Activated T-helper 1 cell treated with anti-CD3 and anti-CD28 coated beads, Interleukin-12 subunit alpha, Interleukin-12 subunit beta, Interleukin-2, Interleukin-4 antibody, amounts not matched to agents 30 ng/mL and 10 ng/mL and 1 ng/mL, durations not matched to agents 14 hours and 24 hours and 36 hours (primary cell): ENCODE data around the gene ASIC4. TPM values are rescaled to one million over a fixed set of nuclear protein-coding genes. Genes with fewer than 3 reads are reported as not detected.

Source experiments
- DNase-seq: peaks from one replicate; pipeline ENCODE4 v3.0.0; 2021; ENCODE audit warnings: low spot score
- H3K27ac Mint-ChIP-seq: one replicate; pipeline ENCODE4 v1.8.0; 2021; ENCODE audit warnings: mild to moderate bottlenecking, mixed read lengths
- H3K27me3 Mint-ChIP-seq: one replicate; pipeline ENCODE4 v1.8.0; 2022; ENCODE audit warnings: mild to moderate bottlenecking, moderate library complexity, mixed read lengths; ENCODE audit not compliant: insufficient read depth
- H3K36me3 Mint-ChIP-seq: one replicate; pipeline ENCODE4 v1.8.0; 2021; ENCODE audit warnings: low read depth, mixed read lengths
- H3K4me1 Mint-ChIP-seq: one replicate; pipeline ENCODE4 v1.8.0; 2021; ENCODE audit warnings: low read depth, mixed read lengths
- H3K4me3 Mint-ChIP-seq: one replicate; pipeline ENCODE4 v1.8.0; 2021; ENCODE audit warnings: mild to moderate bottlenecking, moderate library complexity, mixed read lengths
- H3K9me3 Mint-ChIP-seq: one replicate; pipeline ENCODE4 v1.8.0; 2021; ENCODE audit warnings: mixed read lengths
- intact Hi-C: fragments of 100-400 bp; cut with micrococcal nuclease; formaldehyde crosslinking; loops from one replicate; pipeline ENCODE4 v1.15.1; 2024
- total RNA-seq: library from RNA; stranded (reverse); gene quantifications from 2 replicates; pipeline ENCODE4 v1.2.3, GENCODE V29; 2022

ASIC4 gene
- total RNA-seq, 1 donor from 2014 or later, result 0.08 TPM

GRCh38 chr2:219560893-219561178 is 46.6 kb downstream of the ASIC4 start:
- peaks cover 2% of the 10 kb centered on the region for H3K27me3 Mint-ChIP-seq
- no peaks in the 10 kb centered on the region for H3K9me3 Mint-ChIP-seq
- DNase-seq, result no peak
- no peak overlapping the region for H3K4me3 Mint-ChIP-seq
- H3K4me1 Mint-ChIP-seq, result no peaks in the 10 kb centered on the region
- intact Hi-C loops, result loop anchor here (1.0 kb wide), 1 partner anchor 20 kb away; no protein-coding TSS in a partner anchor
- no peak overlapping the region for H3K27ac Mint-ChIP-seq
- H3K36me3 Mint-ChIP-seq, result no peaks in the 10 kb centered on the region

- no peak for DNase-seq
- H3K9me3 Mint-ChIP-seq, result no peaks in the 10 kb centered on the region
- H3K36me3 Mint-ChIP-seq, result no peaks in the 10 kb centered on the region
- peaks cover 4% of the 10 kb centered on the region for H3K27me3 Mint-ChIP-seq
- H3K27ac Mint-ChIP-seq, result no peak overlapping the region
- intact Hi-C loops, result no loop called here
- H3K4me1 Mint-ChIP-seq, result no peaks in the 10 kb centered on the region
- H3K4me3 Mint-ChIP-seq, result no peak overlapping the region
These were observed 47.1 kb downstream of the ASIC4 start for GRCh38 chr2:219561179-219562048.

- Mint-ChIP-seq H3K27me3 (peaks cover 4% of the 10 kb centered on the region), H3K27ac (no peak overlapping the region), H3K4me3 (no peak overlapping the region), H3K9me3 (no peaks in the 10 kb centered on the region), H3K36me3 (no peaks in the 10 kb centered on the region), H3K4me1 (no peaks in the 10 kb centered on the region)
- intact Hi-C loops, result no loop called here
- DNase-seq, result no peak
These were observed 48.1 kb downstream of the ASIC4 start for GRCh38 chr2:219562049-219563020.

- no peak overlapping the region for H3K27ac Mint-ChIP-seq
- no peak for DNase-seq
- intact Hi-C loops, result no loop called here
- no peaks in the 10 kb centered on the region for H3K9me3 Mint-ChIP-seq
- H3K4me1 Mint-ChIP-seq, result no peaks in the 10 kb centered on the region
- peaks cover 9% of the 10 kb centered on the region for H3K27me3 Mint-ChIP-seq
- H3K36me3 Mint-ChIP-seq, result no peaks in the 10 kb centered on the region
- no peak overlapping the region for H3K4me3 Mint-ChIP-seq
These were observed 49.1 kb downstream of the ASIC4 start for GRCh38 chr2:219563271-219563928.

GRCh38 chr2:219565130-219566080 is 51.1 kb downstream of the ASIC4 start:
- no peaks in the 10 kb centered on the region for H3K9me3 Mint-ChIP-seq
- H3K36me3 Mint-ChIP-seq, result no peaks in the 10 kb centered on the region
- no peaks in the 10 kb centered on the region for H3K4me1 Mint-ChIP-seq
- DNase-seq, result no peak
- intact Hi-C loops, result no loop called here
- H3K27me3 Mint-ChIP-seq, result peaks cover 24% of the 10 kb centered on the region
- H3K4me3 Mint-ChIP-seq, result no peak overlapping the region
- H3K27ac Mint-ChIP-seq, result no peak overlapping the region

GRCh38 chr2:219566640-219567039 is 52.4 kb downstream of the ASIC4 start:
- no peaks in the 10 kb centered on the region for H3K4me1 Mint-ChIP-seq
- H3K27me3 Mint-ChIP-seq, result peaks cover 24% of the 10 kb centered on the region
- intact Hi-C loops, result no loop called here
- H3K9me3 Mint-ChIP-seq, result no peaks in the 10 kb centered on the region
- no peak for DNase-seq
- H3K36me3 Mint-ChIP-seq, result no peaks in the 10 kb centered on the region
- no peak overlapping the region for H3K27ac Mint-ChIP-seq
- H3K4me3 Mint-ChIP-seq, result no peak overlapping the region

GRCh38 chr2:219567131-219567530 is 52.8 kb downstream of the ASIC4 start:
- Mint-ChIP-seq H3K4me3 (no peak overlapping the region), H3K27me3 (peaks cover 29% of the 10 kb centered on the region), H3K27ac (no peak overlapping the region), H3K4me1 (no peaks in the 10 kb centered on the region), H3K9me3 (no peaks in the 10 kb centered on the region), H3K36me3 (no peaks in the 10 kb centered on the region)
- intact Hi-C loops, result no loop called here
- no peak for DNase-seq

GRCh38 chr2:219567791-219568361 is 53.6 kb downstream of the ASIC4 start:
- H3K27ac Mint-ChIP-seq, result no peak overlapping the region
- no peak for DNase-seq
- intact Hi-C loops, result no loop called here

GRCh38 chr2:219569041-219569440 is 54.8 kb downstream of the ASIC4 start:
- no peaks in the 10 kb centered on the region for H3K4me1 Mint-ChIP-seq
- peaks cover 40% of the 10 kb centered on the region for H3K27me3 Mint-ChIP-seq
- H3K36me3 Mint-ChIP-seq, result no peaks in the 10 kb centered on the region

More at GRCh38 chr2:219567791-219568361, 53.6 kb downstream of the ASIC4 start:
- Mint-ChIP-seq H3K27me3 (peaks cover 33% of the 10 kb centered on the region), H3K36me3 (no peaks in the 10 kb centered on the region), H3K9me3 (no peaks in the 10 kb centered on the region), H3K4me1 (no peaks in the 10 kb centered on the region), H3K4me3 (no peak overlapping the region)

GRCh38 chr2:219569635-219570034 is 55.4 kb downstream of the ASIC4 start:
- Mint-ChIP-seq H3K27me3 (peaks cover 40% of the 10 kb centered on the region), H3K27ac (no peak overlapping the region), H3K36me3 (no peaks in the 10 kb centered on the region), H3K4me1 (no peaks in the 10 kb centered on the region), H3K9me3 (no peaks in the 10 kb centered on the region), H3K4me3 (no peak overlapping the region)
- DNase-seq, result no peak
- intact Hi-C loops, result no loop called here

More at GRCh38 chr2:219569041-219569440, 54.8 kb downstream of the ASIC4 start:
- intact Hi-C loops, result no loop called here
- no peak overlapping the region for H3K4me3 Mint-ChIP-seq
- no peaks in the 10 kb centered on the region for H3K9me3 Mint-ChIP-seq
- no peak for DNase-seq
- no peak overlapping the region for H3K27ac Mint-ChIP-seq

- no peak overlapping the region for H3K4me3 Mint-ChIP-seq
- H3K4me1 Mint-ChIP-seq, result no peaks in the 10 kb centered on the region
- no peaks in the 10 kb centered on the region for H3K9me3 Mint-ChIP-seq
- H3K27me3 Mint-ChIP-seq, result peaks cover 40% of the 10 kb centered on the region
- intact Hi-C loops, result no loop called here
- DNase-seq, result no peak
- H3K36me3 Mint-ChIP-seq, result no peaks in the 10 kb centered on the region
- no peak overlapping the region for H3K27ac Mint-ChIP-seq
These were observed 56.1 kb downstream of the ASIC4 start for GRCh38 chr2:219570194-219570923.
